Measurements from ENCODE around the gene PEPD.
"Not testable (repeated sequence)": the region's sequence is repeated elsewhere in the genome, so short reads cannot be mapped to it uniquely, and the experiment has no call there.

Gene PEPD

GRCh38 chr19:33486407-33486806 lies 35.2 kb downstream of the PEPD start:
- H3K27ac ChIP-seq (replicated peaks), result no peak overlapping the region

GRCh38 chr19:33484226-33484774 lies 37.3 kb downstream of the PEPD start:
- no peaks in the 10 kb centered on the region for H3K27me3 ChIP-seq (ENCODE audit: insufficient read depth, poor library complexity, severe bottlenecking)
- no peak for TF ChIP-seq SPI1 (IDR thresholded peaks at IDR 0.05; ENCODE audit: borderline replicate concordance, low read depth)
- TF ChIP-seq, protein P1, sequence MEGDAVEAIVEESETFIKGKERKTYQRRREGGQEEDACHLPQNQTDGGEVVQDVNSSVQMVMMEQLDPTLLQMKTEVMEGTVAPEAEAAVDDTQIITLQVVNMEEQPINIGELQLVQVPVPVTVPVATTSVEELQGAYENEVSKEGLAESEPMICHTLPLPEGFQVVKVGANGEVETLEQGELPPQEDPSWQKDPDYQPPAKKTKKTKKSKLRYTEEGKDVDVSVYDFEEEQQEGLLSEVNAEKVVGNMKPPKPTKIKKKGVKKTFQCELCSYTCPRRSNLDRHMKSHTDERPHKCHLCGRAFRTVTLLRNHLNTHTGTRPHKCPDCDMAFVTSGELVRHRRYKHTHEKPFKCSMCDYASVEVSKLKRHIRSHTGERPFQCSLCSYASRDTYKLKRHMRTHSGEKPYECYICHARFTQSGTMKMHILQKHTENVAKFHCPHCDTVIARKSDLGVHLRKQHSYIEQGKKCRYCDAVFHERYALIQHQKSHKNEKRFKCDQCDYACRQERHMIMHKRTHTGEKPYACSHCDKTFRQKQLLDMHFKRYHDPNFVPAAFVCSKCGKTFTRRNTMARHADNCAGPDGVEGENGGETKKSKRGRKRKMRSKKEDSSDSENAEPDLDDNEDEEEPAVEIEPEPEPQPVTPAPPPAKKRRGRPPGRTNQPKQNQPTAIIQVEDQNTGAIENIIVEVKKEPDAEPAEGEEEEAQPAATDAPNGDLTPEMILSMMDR (IDR thresholded peaks at IDR 0.05; ENCODE audit: insufficient read depth, low read length), result no peak
- TF ChIP-seq POLR2AphosphoS5 (IDR thresholded peaks at IDR 0.05; ENCODE audit: low read depth), result no peak
- no peak overlapping the region for H3K27ac ChIP-seq (replicated peaks)
- no peak overlapping the region for H3K4me3 ChIP-seq (replicated peaks; ENCODE audit: insufficient read depth, low read length)
- no peak for DNase-seq (ENCODE audit: low read depth in 1 of 2, low spot score in 1 of 2)

More at GRCh38 chr19:33486407-33486806, 35.2 kb downstream of the PEPD start:
- Histone ChIP-seq H3K27me3 (ENCODE audit: insufficient read depth, poor library complexity, severe bottlenecking) (no peaks in the 10 kb centered on the region), H3K4me3 (replicated peaks; ENCODE audit: insufficient read depth, low read length) (no peak overlapping the region)
- no peak for TF ChIP-seq SPI1 (IDR thresholded peaks at IDR 0.05; ENCODE audit: borderline replicate concordance, low read depth)
- TF ChIP-seq GABPA (IDR thresholded peaks at IDR 0.05; ENCODE audit: low read depth), result no peak
- TF ChIP-seq POLR2AphosphoS5 (IDR thresholded peaks at IDR 0.05; ENCODE audit: low read depth), result no peak
- TF ChIP-seq, protein P2, sequence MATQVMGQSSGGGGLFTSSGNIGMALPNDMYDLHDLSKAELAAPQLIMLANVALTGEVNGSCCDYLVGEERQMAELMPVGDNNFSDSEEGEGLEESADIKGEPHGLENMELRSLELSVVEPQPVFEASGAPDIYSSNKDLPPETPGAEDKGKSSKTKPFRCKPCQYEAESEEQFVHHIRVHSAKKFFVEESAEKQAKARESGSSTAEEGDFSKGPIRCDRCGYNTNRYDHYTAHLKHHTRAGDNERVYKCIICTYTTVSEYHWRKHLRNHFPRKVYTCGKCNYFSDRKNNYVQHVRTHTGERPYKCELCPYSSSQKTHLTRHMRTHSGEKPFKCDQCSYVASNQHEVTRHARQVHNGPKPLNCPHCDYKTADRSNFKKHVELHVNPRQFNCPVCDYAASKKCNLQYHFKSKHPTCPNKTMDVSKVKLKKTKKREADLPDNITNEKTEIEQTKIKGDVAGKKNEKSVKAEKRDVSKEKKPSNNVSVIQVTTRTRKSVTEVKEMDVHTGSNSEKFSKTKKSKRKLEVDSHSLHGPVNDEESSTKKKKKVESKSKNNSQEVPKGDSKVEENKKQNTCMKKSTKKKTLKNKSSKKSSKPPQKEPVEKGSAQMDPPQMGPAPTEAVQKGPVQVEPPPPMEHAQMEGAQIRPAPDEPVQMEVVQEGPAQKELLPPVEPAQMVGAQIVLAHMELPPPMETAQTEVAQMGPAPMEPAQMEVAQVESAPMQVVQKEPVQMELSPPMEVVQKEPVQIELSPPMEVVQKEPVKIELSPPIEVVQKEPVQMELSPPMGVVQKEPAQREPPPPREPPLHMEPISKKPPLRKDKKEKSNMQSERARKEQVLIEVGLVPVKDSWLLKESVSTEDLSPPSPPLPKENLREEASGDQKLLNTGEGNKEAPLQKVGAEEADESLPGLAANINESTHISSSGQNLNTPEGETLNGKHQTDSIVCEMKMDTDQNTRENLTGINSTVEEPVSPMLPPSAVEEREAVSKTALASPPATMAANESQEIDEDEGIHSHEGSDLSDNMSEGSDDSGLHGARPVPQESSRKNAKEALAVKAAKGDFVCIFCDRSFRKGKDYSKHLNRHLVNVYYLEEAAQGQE (IDR thresholded peaks at IDR 0.05; ENCODE audit: insufficient replicate concordance, low read depth), result no peak
- TF ChIP-seq, protein P1 (IDR thresholded peaks at IDR 0.05; ENCODE audit: insufficient read depth, low read length), result no peak
- no peak for DNase-seq (ENCODE audit: low read depth in 1 of 2, low spot score in 1 of 2)

DNA sequence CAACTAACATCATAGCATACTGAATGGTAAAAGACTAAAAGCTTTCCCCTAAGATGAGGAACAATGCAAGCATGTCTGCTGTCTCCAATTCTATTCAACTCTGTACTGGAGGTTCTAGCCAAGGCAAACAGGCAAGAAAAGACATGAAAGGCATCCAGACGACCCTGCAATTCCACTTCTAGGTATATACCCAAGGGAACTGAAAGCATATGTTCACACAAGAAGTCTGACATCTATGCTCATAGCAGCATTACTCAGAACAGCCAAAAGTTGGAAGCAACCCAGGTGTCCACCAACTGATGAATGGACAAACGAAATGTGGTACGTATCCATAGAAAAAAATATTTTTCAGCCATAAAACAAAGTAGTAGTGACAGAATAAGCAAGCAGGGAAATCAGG lies 39.1 kb downstream of the PEPD start:
- Histone ChIP-seq H3K27ac (replicated peaks) (no peak overlapping the region), H3K27me3 (ENCODE audit: insufficient read depth, poor library complexity, severe bottlenecking) (no peaks in the 10 kb centered on the region), H3K4me3 (replicated peaks; ENCODE audit: insufficient read depth, low read length) (no peak overlapping the region)
- no peak for DNase-seq (ENCODE audit: low read depth in 1 of 2, low spot score in 1 of 2)
- TF ChIP-seq POLR2AphosphoS5 (IDR thresholded peaks at IDR 0.05; ENCODE audit: low read depth) (no peak), SPI1 (IDR thresholded peaks at IDR 0.05; ENCODE audit: borderline replicate concordance, low read depth) (no peak), GABPA (IDR thresholded peaks at IDR 0.05; ENCODE audit: low read depth) (no peak)
- TF ChIP-seq, protein P2 (IDR thresholded peaks at IDR 0.05; ENCODE audit: insufficient replicate concordance, low read depth), result no peak
- TF ChIP-seq, protein P1 (IDR thresholded peaks at IDR 0.05; ENCODE audit: insufficient read depth, low read length), result no peak

DNA sequence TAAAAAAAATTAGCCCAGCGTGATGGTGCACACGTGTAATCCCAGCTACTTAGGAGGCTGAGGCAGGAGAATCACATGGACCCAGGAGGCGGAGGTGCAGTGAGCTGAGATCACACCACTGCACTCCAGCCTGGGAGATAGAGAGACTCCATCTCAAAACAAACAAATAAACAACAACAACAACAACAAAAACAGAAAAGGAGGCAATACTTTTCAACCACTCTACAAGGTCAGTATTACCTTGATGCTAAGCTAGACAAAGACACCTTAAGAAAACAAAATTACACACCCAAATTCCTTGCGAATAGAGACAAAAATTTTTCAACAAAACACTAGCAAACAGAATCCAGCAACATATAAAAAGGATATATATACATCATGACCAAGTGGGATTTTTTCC lies 39.7 kb downstream of the PEPD start:
- TF ChIP-seq POLR2AphosphoS5 (IDR thresholded peaks at IDR 0.05; ENCODE audit: low read depth) (no peak), SPI1 (IDR thresholded peaks at IDR 0.05; ENCODE audit: borderline replicate concordance, low read depth) (no peak), GABPA (IDR thresholded peaks at IDR 0.05; ENCODE audit: low read depth) (no peak)
- TF ChIP-seq, protein P1 (IDR thresholded peaks at IDR 0.05; ENCODE audit: insufficient read depth, low read length), result no peak
- TF ChIP-seq, protein P2 (IDR thresholded peaks at IDR 0.05; ENCODE audit: insufficient replicate concordance, low read depth), result no peak
- no peak overlapping the region for H3K4me3 ChIP-seq (replicated peaks; ENCODE audit: insufficient read depth, low read length)
- H3K27me3 ChIP-seq (ENCODE audit: insufficient read depth, poor library complexity, severe bottlenecking), result no peaks in the 10 kb centered on the region
- no peak for DNase-seq (ENCODE audit: low read depth in 1 of 2, low spot score in 1 of 2)
- no peak overlapping the region for H3K27ac ChIP-seq (replicated peaks)

- not testable (repeated sequence) for DNase-seq (ENCODE audit: low read depth in 1 of 2, low spot score in 1 of 2); H3K27me3 ChIP-seq (ENCODE audit: insufficient read depth, poor library complexity, severe bottlenecking); H3K27ac ChIP-seq (replicated peaks); H3K4me3 ChIP-seq (replicated peaks; ENCODE audit: insufficient read depth, low read length)
These were observed 42.0 kb downstream of the PEPD start for GRCh38 chr19:33479570-33479969.

All from HL-60 (cell line).